HG03103 (cell line): ENCODE data around the gene XRCC4.
"Not testable (repeated sequence)": the region's sequence is repeated elsewhere in the genome, so short reads cannot be mapped to it uniquely, and the experiment has no call there.

Experiments
- ATAC-seq: cut with Tn5 transposase; IDR thresholded peaks from one replicate; pipeline ENCODE4 v1.9.1; 2021; ENCODE audit warnings: low read depth; ENCODE audit not compliant: unreplicated experiment

XRCC4 gene

GRCh38 chr5:83251849-83252248 lies 174.5 kb downstream of the XRCC4 start:
- ATAC-seq = no peak

DNA sequence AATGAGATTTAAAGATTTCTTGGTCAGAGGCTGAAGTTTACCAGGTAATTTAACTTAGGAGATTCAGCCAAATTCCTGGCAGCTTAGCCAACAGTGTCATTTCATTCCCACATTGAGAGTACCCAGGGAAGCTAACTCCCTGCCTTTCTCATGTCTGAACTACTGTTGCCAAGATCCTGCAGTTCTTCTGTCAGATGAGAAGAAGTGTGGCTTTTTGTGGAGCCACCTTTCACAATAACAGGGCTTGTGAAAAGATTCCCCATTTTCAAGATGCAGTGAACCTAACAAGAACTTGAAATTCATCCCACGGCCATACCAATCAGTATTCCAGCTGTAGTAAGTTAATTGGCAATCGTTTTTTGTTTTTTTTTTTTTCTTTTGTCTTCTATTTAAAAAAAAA lies 176.4 kb downstream of the XRCC4 start:
- ATAC-seq = no peak

GRCh38 chr5:83255268-83255667 lies 177.9 kb downstream of the XRCC4 start:
- no peak for ATAC-seq

- no peak for ATAC-seq
These were observed 178.9 kb downstream of the XRCC4 start for GRCh38 chr5:83256091-83256780.

- not testable (repeated sequence) for ATAC-seq
These were observed 180.3 kb downstream of the XRCC4 start for GRCh38 chr5:83257684-83258083.

DNA sequence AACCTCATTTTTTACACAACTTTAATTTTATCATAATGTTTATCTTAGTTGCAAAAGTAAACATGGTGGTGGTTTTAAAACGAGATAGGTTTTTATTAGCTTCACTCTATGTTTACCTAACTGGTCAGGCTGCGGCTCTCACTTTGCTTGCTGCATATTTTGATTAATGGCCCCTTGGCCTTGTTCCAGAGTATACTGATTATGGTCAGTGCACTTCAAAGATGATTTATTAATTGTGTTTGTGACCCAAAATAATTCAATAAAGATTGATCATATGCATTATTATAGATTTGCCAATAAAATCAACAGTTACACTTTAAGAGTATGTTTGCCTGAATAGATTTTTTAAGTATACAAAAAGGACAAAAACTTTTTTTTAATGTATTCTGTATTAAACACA lies 188.0 kb downstream of the XRCC4 start:
- no peak for ATAC-seq

- ATAC-seq = no peak
These were observed 193.0 kb downstream of the XRCC4 start for GRCh38 chr5:83270311-83270710.

DNA sequence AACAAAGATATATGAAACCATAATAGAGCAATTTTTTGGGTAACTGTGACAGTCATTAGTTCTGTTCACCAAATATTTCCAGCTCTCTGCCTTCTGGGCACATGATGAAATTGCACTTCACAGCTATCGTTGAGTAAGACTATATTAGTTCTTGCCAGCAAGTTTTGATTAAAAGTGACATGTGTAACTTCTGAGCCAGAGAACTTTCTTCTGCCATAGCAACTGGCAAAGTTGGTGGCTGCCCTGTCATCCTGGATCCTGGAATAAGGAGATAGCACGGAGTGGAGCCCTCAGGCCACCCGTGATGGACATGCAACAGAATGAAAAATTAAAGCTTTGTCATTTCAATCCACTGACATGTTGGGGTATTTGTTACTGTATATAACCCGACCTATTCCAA lies 199.8 kb downstream of the XRCC4 start:
- no peak for ATAC-seq

DNA sequence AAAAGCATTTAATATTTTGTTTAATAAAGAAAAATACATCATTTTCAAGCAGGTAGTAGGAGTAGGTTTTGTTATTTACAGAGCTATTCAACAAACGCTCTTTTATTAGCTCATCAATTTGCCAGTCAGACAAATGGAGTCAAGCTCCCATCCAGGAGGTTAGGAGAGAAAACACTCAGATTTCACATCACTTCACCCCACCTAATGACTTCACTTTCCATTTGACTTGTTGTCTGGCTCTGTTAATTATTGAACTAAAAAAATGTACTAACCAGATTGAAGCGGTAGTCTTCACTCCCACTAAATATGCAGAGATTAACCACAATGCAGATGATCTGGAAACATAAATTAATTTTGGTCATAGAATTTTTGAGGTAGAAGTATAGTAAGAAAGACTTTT lies 200.6 kb downstream of the XRCC4 start:
- no peak for ATAC-seq

- ATAC-seq = no peak
These were observed 203.8 kb downstream of the XRCC4 start for GRCh38 chr5:83281176-83281575.

- ATAC-seq = no peak
These were observed 204.3 kb downstream of the XRCC4 start for GRCh38 chr5:83281658-83282057.

DNA sequence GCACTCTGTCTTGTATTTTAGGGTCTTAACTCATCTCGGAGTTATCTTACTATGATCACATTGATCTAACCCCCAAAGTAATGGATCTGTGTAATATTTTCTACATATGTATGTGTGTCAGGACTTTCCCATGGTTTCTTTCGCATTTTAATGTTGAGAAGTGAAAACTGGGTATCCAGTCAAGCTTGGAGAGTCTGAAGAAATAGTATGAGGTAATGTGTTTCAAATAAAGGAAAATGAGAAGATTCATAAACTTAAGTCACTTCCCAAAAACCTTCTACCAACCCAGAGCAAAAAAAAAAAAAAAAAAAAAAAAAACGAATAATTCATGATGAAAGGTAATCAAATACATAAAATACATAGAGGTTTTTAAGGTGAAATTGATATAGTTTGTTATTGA lies 206.4 kb downstream of the XRCC4 start:
- ATAC-seq = no peak

GRCh38 chr5:83285661-83286398 lies 208.5 kb downstream of the XRCC4 start:
- no peak for ATAC-seq

GRCh38 chr5:83294246-83294645 lies 216.9 kb downstream of the XRCC4 start:
- ATAC-seq = no peak

DNA sequence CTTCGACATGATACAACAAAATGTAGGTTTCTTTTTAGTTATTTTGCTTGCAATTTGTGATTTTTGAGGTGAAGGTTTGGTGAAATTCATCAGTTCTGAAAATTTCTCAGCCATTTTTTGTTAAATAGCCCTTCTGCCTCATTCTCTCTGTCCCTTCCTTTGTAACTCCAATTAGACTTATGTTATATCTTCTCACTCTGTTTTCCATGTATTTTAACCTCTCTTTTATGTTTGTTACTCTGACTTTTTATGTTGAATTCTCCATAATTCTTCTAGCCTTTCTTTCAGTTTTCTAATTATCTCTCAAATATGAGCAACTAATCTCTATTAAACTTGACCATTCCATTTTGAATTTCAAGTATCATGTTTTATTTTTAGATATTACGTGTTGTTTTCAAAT lies 222.0 kb downstream of the XRCC4 start:
- no peak for ATAC-seq

GRCh38 chr5:83306572-83307241 lies 229.4 kb downstream of the XRCC4 start:
- ATAC-seq = peak; percentile 97

DNA sequence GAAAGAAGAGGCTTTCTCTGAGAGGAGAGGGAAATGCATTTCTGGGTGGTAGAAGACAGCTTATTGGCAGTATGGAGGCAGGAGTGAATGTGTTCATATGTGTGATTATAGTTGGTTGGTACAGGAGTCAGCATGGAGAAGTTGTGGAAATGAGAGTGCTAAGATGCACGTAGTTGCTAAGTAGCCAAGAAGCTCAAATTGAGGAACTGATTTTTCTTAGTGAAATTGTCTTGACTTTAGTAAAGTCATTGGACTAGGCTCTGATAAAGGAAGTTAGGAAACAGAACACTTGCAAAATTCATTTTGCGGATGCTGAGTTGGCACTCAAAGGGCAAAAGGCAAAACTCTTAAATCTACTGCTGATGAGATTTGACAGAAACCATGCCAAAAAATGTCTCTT lies 235.3 kb downstream of the XRCC4 start:
- no peak for ATAC-seq

- no peak for ATAC-seq
These were observed 236.1 kb downstream of the XRCC4 start for GRCh38 chr5:83313436-83313835.

DNA sequence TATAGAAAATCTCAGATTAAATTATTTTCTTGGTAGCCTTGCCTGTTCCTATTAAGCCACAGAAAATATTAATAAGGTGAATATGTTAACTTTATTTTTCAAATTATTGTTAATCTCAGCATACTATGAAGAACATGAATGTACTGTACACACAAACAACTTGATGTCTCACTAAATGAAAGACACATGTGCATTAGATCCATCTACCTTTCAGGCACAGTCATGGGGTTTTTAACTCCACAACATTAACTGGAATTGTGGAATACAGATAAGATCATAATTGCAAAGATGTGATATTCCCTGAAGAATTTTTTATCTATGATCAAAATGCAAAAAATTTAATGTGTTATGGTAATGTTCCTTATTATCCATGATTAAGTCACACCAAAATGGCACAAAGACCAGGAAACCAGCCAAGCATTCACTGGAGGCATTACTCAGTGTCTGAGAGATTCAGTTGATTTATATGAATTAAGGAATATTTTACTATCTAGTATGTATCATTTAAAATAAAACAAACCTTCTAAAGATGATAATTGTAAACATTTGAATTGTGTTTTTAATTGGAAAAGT lies 244.2 kb downstream of the XRCC4 start:
- no peak for ATAC-seq

- no peak for ATAC-seq
These were observed 245.1 kb downstream of the XRCC4 start for GRCh38 chr5:83322273-83322924.
